KMS-11 (cell line): ENCODE results near the gene CAMK4.
A peak's percentile ranks its signal among the peaks of the same experiment; 100 is the strongest.

Experiments
- H2AFZ ChIP-seq: fragments of 200-600 bp; sonication (generic); 2 replicates; pipeline ENCODE4 v1.6.1; 2016; ENCODE audit warnings: antibody characterized with exemption, mixed run types, low read depth
- H3K27ac ChIP-seq: fragments of 200-600 bp; sonication (generic); 2 replicates; pipeline ENCODE4 v1.6.1; 2016; ENCODE audit warnings: mild to moderate bottlenecking, mixed run types
- H3K27me3 ChIP-seq: fragments of 200-600 bp; sonication (generic); 2 replicates; pipeline ENCODE4 v1.6.1; 2017; ENCODE audit warnings: mild to moderate bottlenecking, low read depth, mixed run types, moderate library complexity; ENCODE audit not compliant: insufficient read depth
- H3K36me3 ChIP-seq: fragments of 200-600 bp; sonication (generic); 2 replicates; pipeline ENCODE4 v1.6.1; 2017; ENCODE audit warnings: mild to moderate bottlenecking, mixed run types; ENCODE audit not compliant: insufficient read depth
- H3K4me1 ChIP-seq: fragments of 200-600 bp; sonication (generic); 2 replicates; pipeline ENCODE4 v1.6.1; 2016; ENCODE audit warnings: mild to moderate bottlenecking, low read depth, mixed run types; ENCODE audit not compliant: poor library complexity, severe bottlenecking
- H3K4me2 ChIP-seq: fragments of 200-600 bp; sonication (generic); 2 replicates; pipeline ENCODE4 v1.7.0; 2016; ENCODE audit warnings: mild to moderate bottlenecking, mixed run types
- H3K4me3 ChIP-seq: fragments of 200-600 bp; sonication (generic); IDR thresholded peaks from 2 replicates; pipeline ENCODE4 v1.6.1; 2017; ENCODE audit warnings: low read depth, low read length, mixed read lengths; ENCODE audit not compliant: insufficient read depth
- H3K79me2 ChIP-seq: fragments of 200-600 bp; sonication (generic); 2 replicates; pipeline ENCODE4 v1.6.1; 2016; ENCODE audit warnings: low read depth, mixed run types; ENCODE audit not compliant: insufficient read depth
- H3K9ac ChIP-seq: fragments of 200-600 bp; sonication (generic); 2 replicates; pipeline ENCODE4 v1.6.1; 2016; ENCODE audit warnings: mild to moderate bottlenecking, mixed run types
- H4K20me1 ChIP-seq: fragments of 200-600 bp; sonication (generic); 2 replicates; pipeline ENCODE4 v1.6.1; 2016; ENCODE audit warnings: mild to moderate bottlenecking, mixed run types; ENCODE audit not compliant: insufficient read depth
- TF ChIP-seq, protein P1 (sequence below): fragments of 200-600 bp; sonication (generic); conservative IDR thresholded peaks from 2 replicates; pipeline ENCODE4 v1.6.1; 2017; ENCODE audit warnings: low read depth, mild to moderate bottlenecking, antibody characterized with exemption, low read length, moderate library complexity, mixed read lengths

The CAMK4 gene

GRCh38 chr5:111229221-111229835 is 5.1 kb downstream of the CAMK4 start:
- Histone ChIP-seq H3K27ac (no peak overlapping the region), H3K36me3 (no peaks in the 10 kb centered on the region), H3K79me2 (no peaks in the 10 kb centered on the region), H4K20me1 (no peaks in the 10 kb centered on the region), H3K4me3 (no peak overlapping the region), H2AFZ (no peak overlapping the region), H3K4me2 (peak overlapping the region; percentile 61; the same call in 1 of the 2 replicates), H3K9ac (no peak overlapping the region), H3K27me3 (peaks cover 19% of the 10 kb centered on the region), H3K4me1 (peaks cover 52% of the 10 kb centered on the region)
- TF ChIP-seq, protein P1, sequence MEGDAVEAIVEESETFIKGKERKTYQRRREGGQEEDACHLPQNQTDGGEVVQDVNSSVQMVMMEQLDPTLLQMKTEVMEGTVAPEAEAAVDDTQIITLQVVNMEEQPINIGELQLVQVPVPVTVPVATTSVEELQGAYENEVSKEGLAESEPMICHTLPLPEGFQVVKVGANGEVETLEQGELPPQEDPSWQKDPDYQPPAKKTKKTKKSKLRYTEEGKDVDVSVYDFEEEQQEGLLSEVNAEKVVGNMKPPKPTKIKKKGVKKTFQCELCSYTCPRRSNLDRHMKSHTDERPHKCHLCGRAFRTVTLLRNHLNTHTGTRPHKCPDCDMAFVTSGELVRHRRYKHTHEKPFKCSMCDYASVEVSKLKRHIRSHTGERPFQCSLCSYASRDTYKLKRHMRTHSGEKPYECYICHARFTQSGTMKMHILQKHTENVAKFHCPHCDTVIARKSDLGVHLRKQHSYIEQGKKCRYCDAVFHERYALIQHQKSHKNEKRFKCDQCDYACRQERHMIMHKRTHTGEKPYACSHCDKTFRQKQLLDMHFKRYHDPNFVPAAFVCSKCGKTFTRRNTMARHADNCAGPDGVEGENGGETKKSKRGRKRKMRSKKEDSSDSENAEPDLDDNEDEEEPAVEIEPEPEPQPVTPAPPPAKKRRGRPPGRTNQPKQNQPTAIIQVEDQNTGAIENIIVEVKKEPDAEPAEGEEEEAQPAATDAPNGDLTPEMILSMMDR = no peak

DNA sequence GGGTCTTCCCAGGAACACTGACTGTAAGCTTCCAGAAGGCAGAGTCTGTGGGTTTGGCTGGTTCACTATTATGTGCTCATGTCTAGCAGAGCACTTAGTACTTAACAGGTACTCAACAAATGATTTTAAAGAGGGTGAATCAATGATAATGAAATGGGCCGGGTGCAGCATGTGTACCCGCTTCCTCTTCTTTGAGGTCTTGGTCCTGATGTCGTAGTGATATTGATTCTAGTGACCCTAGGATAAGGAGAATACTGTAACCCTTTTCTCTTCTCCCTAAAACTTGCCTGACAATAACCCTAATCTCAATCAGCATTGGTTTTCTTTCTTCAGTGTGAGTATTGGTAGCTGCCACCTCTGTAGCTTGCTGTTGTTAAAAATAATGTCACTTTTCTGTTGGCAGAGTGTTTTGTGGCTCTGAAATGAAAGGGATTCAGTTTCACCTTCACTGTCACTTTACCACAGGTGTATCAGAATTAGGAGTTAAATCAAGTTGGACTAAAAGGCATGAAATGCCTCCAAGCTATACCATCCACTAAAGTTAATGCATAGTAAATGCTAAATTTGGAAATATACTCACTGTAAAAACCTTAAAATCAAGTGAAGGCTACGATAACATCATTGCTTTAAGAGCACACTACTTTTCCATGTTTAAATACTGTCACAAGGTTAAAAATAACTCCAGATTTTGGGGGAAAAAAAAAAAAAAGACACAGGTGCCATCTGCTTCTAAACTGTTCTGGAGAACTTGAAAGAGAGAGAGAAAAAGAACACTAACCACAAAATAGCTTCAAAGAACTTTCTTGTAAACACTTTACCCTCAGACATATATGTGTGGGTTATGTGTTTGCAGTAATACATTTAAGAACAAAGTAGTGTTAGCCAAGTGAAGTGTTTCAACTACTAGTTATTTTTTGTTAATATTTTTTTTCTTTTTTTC is 6.0 kb downstream of the CAMK4 start:
- H3K27ac ChIP-seq = no peak overlapping the region
- no peaks in the 10 kb centered on the region for H3K79me2 ChIP-seq
- H3K4me2 ChIP-seq = peak overlapping the region; percentile 61

DNA sequence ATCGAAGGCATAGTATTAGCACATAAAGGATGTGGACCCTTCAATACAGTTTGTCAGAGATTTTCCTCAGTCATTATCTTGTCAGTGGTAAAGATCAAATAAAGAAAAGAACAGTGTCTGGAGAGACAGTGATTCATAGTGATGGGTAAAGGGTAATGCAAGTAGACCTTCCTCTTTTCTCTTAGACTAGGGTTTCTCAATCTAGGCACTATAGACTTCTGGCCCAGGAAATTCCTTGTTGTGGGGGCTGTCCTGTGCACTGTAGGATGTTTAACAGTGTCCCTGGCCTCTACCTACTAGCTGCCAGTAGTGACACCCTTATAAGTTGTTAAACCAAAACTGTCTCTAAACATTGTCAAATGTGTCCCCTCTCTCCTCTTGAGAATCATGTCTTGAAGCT is 6.9 kb downstream of the CAMK4 start:
- Histone ChIP-seq H3K4me2 (peak overlapping the region; percentile 52; the same call in 1 of the 2 replicates), H4K20me1 (no peaks in the 10 kb centered on the region), H2AFZ (no peak overlapping the region), H3K4me3 (no peak overlapping the region), H3K9ac (no peak overlapping the region), H3K27me3 (peaks cover 9% of the 10 kb centered on the region; the same call in 1 of the 2 replicates), H3K36me3 (no peaks in the 10 kb centered on the region), H3K27ac (no peak overlapping the region), H3K4me1 (peaks cover 43% of the 10 kb centered on the region), H3K79me2 (no peaks in the 10 kb centered on the region)
- TF ChIP-seq, protein P1 = no peak

More for the DNA sequence above, 6.0 kb downstream of the CAMK4 start:
- no peaks in the 10 kb centered on the region for H3K36me3 ChIP-seq
- no peak overlapping the region for H2AFZ ChIP-seq
- TF ChIP-seq, protein P1 = no peak
- peaks cover 48% of the 10 kb centered on the region for H3K4me1 ChIP-seq
- H3K4me3 ChIP-seq = no peak overlapping the region
- H3K27me3 ChIP-seq = peaks cover 13% of the 10 kb centered on the region; the same call in 1 of the 2 replicates
- H3K9ac ChIP-seq = no peak overlapping the region
- no peaks in the 10 kb centered on the region for H4K20me1 ChIP-seq

- TF ChIP-seq, protein P1 = no peak
- H3K9ac ChIP-seq = no peak overlapping the region
- no peak overlapping the region for H3K4me2 ChIP-seq
- H3K4me3 ChIP-seq = no peak overlapping the region
- peaks cover 2% of the 10 kb centered on the region; the same call in 1 of the 2 replicates for H3K27me3 ChIP-seq
- no peaks in the 10 kb centered on the region for H3K36me3 ChIP-seq
- H3K4me1 ChIP-seq = peaks cover 43% of the 10 kb centered on the region
- no peak overlapping the region for H2AFZ ChIP-seq
- H4K20me1 ChIP-seq = no peaks in the 10 kb centered on the region
- H3K79me2 ChIP-seq = no peaks in the 10 kb centered on the region
- no peak overlapping the region for H3K27ac ChIP-seq
These were observed 8.3 kb downstream of the CAMK4 start for GRCh38 chr5:111232311-111233051.
